ENCODE measurements around the gene CDKL1.

DNA sequence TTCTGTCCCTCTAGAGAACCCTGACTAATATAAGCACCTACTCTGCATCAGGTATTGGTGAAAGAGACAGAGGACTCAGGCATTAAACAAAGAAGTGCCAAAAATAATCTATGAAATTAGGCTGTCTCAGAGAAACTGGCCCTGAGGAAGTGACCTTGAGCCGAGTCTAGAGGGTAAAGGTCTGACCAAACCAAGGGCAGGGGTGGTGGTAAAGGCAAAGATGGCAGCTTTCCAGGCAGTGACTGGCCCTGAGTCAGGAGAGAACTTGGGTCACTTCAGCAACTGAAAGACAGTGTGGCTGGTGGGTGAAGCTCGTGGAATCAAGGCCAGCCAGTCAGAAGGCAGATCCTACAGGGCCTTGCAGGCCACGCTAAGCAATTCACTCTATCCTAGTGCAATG lies 30.6 kb downstream of the CDKL1 start:
- TF ChIP-seq, protein P1, sequence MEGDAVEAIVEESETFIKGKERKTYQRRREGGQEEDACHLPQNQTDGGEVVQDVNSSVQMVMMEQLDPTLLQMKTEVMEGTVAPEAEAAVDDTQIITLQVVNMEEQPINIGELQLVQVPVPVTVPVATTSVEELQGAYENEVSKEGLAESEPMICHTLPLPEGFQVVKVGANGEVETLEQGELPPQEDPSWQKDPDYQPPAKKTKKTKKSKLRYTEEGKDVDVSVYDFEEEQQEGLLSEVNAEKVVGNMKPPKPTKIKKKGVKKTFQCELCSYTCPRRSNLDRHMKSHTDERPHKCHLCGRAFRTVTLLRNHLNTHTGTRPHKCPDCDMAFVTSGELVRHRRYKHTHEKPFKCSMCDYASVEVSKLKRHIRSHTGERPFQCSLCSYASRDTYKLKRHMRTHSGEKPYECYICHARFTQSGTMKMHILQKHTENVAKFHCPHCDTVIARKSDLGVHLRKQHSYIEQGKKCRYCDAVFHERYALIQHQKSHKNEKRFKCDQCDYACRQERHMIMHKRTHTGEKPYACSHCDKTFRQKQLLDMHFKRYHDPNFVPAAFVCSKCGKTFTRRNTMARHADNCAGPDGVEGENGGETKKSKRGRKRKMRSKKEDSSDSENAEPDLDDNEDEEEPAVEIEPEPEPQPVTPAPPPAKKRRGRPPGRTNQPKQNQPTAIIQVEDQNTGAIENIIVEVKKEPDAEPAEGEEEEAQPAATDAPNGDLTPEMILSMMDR (IDR thresholded peaks at IDR 0.05; ENCODE audit: low read length), result no peak
- TF ChIP-seq EZH2 (IDR thresholded peaks at IDR 0.05; ENCODE audit: borderline replicate concordance, low read length), result no peak
